ENCODE data around the gene METTL25B.

GRCh38 chr1:156709031-156709430 lies 19.2 kb upstream of the METTL25B start:
- TF ChIP-seq CTCF (IDR thresholded peaks at IDR 0.05) (no peak), POLR2A (IDR thresholded peaks at IDR 0.05) (no peak)
